ENCODE data around the gene CHP1.
"Not testable (repeated sequence)": the region's sequence is repeated elsewhere in the genome, so short reads cannot be mapped to it uniquely, and the experiment has no call there.

CHP1 gene

GRCh38 chr15:41256577-41257038 is 25.5 kb downstream of the CHP1 start:
- H3K4me1 ChIP-seq (ENCODE audit: control insufficient read depth, insufficient read depth, low read length) = no peaks in the 10 kb centered on the region
- no peaks in the 10 kb centered on the region for H3K9me3 ChIP-seq (ENCODE audit: control insufficient read depth in 2 of 2, low read length in 2 of 2)
- peaks cover 4 to 8% of the 10 kb centered on the region in 2 donors for H3K36me3 ChIP-seq (ENCODE audit: control insufficient read depth in 2 of 2, insufficient read depth in 2 of 2, low read length in 2 of 2)
- no peak overlapping the region for H3K4me3 ChIP-seq (ENCODE audit: low read length in 2 of 2)
- no peaks in the 10 kb centered on the region for H3K27me3 ChIP-seq (ENCODE audit: control insufficient read depth in 1 of 2, insufficient read depth in 2 of 2, low read length in 2 of 2)
- no peak overlapping the region for H3K9ac ChIP-seq (ENCODE audit: low read length in 2 of 2)
- no peak overlapping the region for H3K27ac ChIP-seq (ENCODE audit: low read length)

DNA sequence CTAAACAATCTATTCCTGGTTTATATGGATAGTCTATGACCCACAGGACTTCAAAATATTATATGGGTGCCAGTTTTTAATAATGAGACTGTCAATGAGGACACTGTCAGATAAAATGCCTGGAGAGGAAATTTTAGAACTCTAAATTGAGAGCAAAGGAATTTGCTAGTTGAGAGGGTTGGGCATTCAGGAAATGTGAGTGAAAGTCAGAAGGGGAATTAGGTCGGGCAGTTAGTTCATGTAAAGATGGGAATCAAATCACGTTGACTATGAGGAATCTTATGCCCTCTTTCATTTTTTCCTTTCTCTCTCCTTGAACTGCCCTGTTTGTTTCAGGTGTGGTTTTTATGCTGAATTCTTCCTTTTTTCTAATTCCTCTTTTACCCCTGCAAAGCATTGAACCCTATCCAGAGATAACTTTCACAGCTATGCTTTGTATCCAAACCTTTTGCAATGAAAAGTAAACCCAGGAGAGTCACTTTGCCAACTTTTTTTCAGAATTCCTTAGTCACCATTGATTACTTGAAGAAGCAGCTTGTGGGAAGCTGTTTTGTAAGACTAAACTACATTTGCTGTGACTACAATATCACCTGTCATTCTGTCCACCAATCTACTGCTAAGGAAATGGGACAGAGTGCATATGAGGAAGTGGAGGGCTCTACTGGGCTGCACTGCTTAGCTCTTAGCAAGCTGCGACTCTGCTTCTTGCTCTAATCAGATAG is 27.8 kb downstream of the CHP1 start:
- Histone ChIP-seq H3K9ac (ENCODE audit: low read length in 2 of 2) (no peak overlapping the region), H3K4me1 (ENCODE audit: control insufficient read depth, insufficient read depth, low read length) (no peaks in the 10 kb centered on the region), H3K27me3 (ENCODE audit: control insufficient read depth in 1 of 2, insufficient read depth in 2 of 2, low read length in 2 of 2) (no peaks in the 10 kb centered on the region), H3K27ac (ENCODE audit: low read length) (no peak overlapping the region), H3K36me3 (ENCODE audit: control insufficient read depth in 2 of 2, insufficient read depth in 2 of 2, low read length in 2 of 2) (peaks cover 12 to 14% of the 10 kb centered on the region in 2 donors), H3K4me3 (ENCODE audit: low read length in 2 of 2) (no peak overlapping the region), H3K9me3 (ENCODE audit: control insufficient read depth in 2 of 2, low read length in 2 of 2) (no peaks in the 10 kb centered on the region)

DNA sequence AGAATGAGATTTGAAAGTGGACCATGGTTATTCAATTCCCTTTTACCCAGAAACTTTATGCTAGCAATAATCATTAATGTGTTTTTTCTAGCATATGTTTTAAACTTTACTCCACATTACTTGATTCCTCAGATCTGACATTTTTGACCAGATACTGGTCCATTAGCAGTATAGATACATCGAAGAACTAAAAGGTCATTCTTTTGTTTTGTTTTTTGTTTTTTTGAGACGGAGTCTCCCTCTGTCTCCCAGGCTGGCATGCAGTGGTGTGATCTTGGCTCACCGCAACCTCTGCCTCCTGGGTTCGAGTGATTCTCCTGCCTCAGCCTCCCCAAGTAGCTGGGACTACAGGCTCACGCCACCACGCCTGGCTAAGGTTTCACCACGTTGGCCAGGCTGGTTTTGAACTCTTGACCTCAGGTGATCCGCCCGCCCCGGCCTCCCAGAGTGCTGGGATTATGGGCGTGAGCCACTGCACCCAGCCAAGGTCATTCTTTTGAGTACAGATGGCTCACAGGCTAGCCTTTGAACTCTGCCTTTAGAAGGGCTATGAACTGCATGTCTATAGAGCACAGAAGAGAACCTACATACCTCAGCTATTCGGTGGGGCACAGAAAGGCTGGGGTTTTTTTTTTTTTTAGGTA is 28.6 kb downstream of the CHP1 start:
- Histone ChIP-seq H3K9ac (ENCODE audit: low read length in 2 of 2) (no peak overlapping the region), H3K27me3 (ENCODE audit: control insufficient read depth in 1 of 2, insufficient read depth in 2 of 2, low read length in 2 of 2) (no peaks in the 10 kb centered on the region), H3K4me1 (ENCODE audit: control insufficient read depth, insufficient read depth, low read length) (no peaks in the 10 kb centered on the region), H3K36me3 (ENCODE audit: control insufficient read depth in 2 of 2, insufficient read depth in 2 of 2, low read length in 2 of 2) (peaks cover 17 to 19% of the 10 kb centered on the region in 2 donors), H3K4me3 (ENCODE audit: low read length in 2 of 2) (no peak overlapping the region), H3K9me3 (ENCODE audit: control insufficient read depth in 2 of 2, low read length in 2 of 2) (no peaks in the 10 kb centered on the region), H3K27ac (ENCODE audit: low read length) (no peak overlapping the region)

GRCh38 chr15:41260924-41261323 is 29.9 kb downstream of the CHP1 start:
- H3K4me3 ChIP-seq (ENCODE audit: low read length in 2 of 2); H3K9ac ChIP-seq (ENCODE audit: low read length in 2 of 2); H3K4me1 ChIP-seq (ENCODE audit: control insufficient read depth, insufficient read depth, low read length); H3K27me3 ChIP-seq (ENCODE audit: control insufficient read depth in 1 of 2, insufficient read depth in 2 of 2, low read length in 2 of 2); H3K9me3 ChIP-seq (ENCODE audit: control insufficient read depth in 2 of 2, low read length in 2 of 2); H3K27ac ChIP-seq (ENCODE audit: low read length): not testable (repeated sequence)
- H3K36me3 ChIP-seq (ENCODE audit: control insufficient read depth in 2 of 2, insufficient read depth in 2 of 2, low read length in 2 of 2) = peaks cover 17 to 25% of the 10 kb centered on the region in 2 donors

- H3K4me3 ChIP-seq (ENCODE audit: low read length in 2 of 2) = no peak overlapping the region
- H3K36me3 ChIP-seq (ENCODE audit: control insufficient read depth in 2 of 2, insufficient read depth in 2 of 2, low read length in 2 of 2) = peaks cover 17 to 23% of the 10 kb centered on the region in 2 donors
- H3K9me3 ChIP-seq (ENCODE audit: control insufficient read depth in 2 of 2, low read length in 2 of 2) = no peaks in the 10 kb centered on the region
- no peak overlapping the region for H3K27ac ChIP-seq (ENCODE audit: low read length)
- no peaks in the 10 kb centered on the region for H3K27me3 ChIP-seq (ENCODE audit: control insufficient read depth in 1 of 2, insufficient read depth in 2 of 2, low read length in 2 of 2)
- H3K4me1 ChIP-seq (ENCODE audit: control insufficient read depth, insufficient read depth, low read length) = no peaks in the 10 kb centered on the region
- no peak overlapping the region for H3K9ac ChIP-seq (ENCODE audit: low read length in 2 of 2)
Observed at GRCh38 chr15:41262571-41262970, 31.5 kb downstream of the CHP1 start.

GRCh38 chr15:41263891-41264351 is 32.9 kb downstream of the CHP1 start:
- H3K4me3 ChIP-seq (ENCODE audit: low read length in 2 of 2) = no peak overlapping the region
- no peak overlapping the region for H3K27ac ChIP-seq (ENCODE audit: low read length)
- H3K36me3 ChIP-seq (ENCODE audit: control insufficient read depth in 2 of 2, insufficient read depth in 2 of 2, low read length in 2 of 2) = peaks cover 13 to 16% of the 10 kb centered on the region in 2 donors
- no peaks in the 10 kb centered on the region for H3K4me1 ChIP-seq (ENCODE audit: control insufficient read depth, insufficient read depth, low read length)
- no peak overlapping the region for H3K9ac ChIP-seq (ENCODE audit: low read length in 2 of 2)
- H3K27me3 ChIP-seq (ENCODE audit: control insufficient read depth in 1 of 2, insufficient read depth in 2 of 2, low read length in 2 of 2) = no peaks in the 10 kb centered on the region
- H3K9me3 ChIP-seq (ENCODE audit: control insufficient read depth in 2 of 2, low read length in 2 of 2) = no peaks in the 10 kb centered on the region

GRCh38 chr15:41269887-41270286 is 38.8 kb downstream of the CHP1 start:
- Histone ChIP-seq H3K9me3 (ENCODE audit: control insufficient read depth in 2 of 2, low read length in 2 of 2) (no peaks in the 10 kb centered on the region), H3K27ac (ENCODE audit: low read length) (no peak overlapping the region), H3K36me3 (ENCODE audit: control insufficient read depth in 2 of 2, insufficient read depth in 2 of 2, low read length in 2 of 2) (peaks cover 13 to 16% of the 10 kb centered on the region in 2 donors), H3K4me1 (ENCODE audit: control insufficient read depth, insufficient read depth, low read length) (no peaks in the 10 kb centered on the region), H3K9ac (ENCODE audit: low read length in 2 of 2) (no peak overlapping the region), H3K27me3 (ENCODE audit: control insufficient read depth in 1 of 2, insufficient read depth in 2 of 2, low read length in 2 of 2) (no peaks in the 10 kb centered on the region), H3K4me3 (ENCODE audit: low read length in 2 of 2) (no peak overlapping the region)

DNA sequence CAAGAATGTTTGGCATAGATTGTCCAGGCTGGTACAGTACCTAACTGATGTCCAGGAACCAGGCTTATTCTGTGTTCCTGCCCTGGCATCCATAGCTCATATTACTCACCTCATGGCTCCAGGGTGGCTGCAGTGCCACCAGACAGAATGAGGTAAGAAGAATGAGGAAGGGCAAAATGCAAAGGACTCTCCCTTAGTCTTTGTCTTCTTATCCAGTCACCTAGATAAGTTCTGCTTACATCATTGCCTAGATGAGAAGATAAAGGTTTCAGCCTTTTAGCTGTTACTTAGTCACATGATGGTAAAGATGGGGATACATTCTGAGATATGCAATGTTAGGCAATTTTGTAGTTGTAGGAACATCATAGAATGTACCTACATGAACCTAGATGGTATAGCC is 45.8 kb downstream of the CHP1 start:
- no peak overlapping the region for H3K9ac ChIP-seq (ENCODE audit: low read length in 2 of 2)
- no peaks in the 10 kb centered on the region for H3K27me3 ChIP-seq (ENCODE audit: control insufficient read depth in 1 of 2, insufficient read depth in 2 of 2, low read length in 2 of 2)
- no peak overlapping the region for H3K27ac ChIP-seq (ENCODE audit: low read length)
- peaks cover 15 to 22% of the 10 kb centered on the region in 2 donors for H3K36me3 ChIP-seq (ENCODE audit: control insufficient read depth in 2 of 2, insufficient read depth in 2 of 2, low read length in 2 of 2)
- H3K9me3 ChIP-seq (ENCODE audit: control insufficient read depth in 2 of 2, low read length in 2 of 2) = no peaks in the 10 kb centered on the region
- no peaks in the 10 kb centered on the region for H3K4me1 ChIP-seq (ENCODE audit: control insufficient read depth, insufficient read depth, low read length)
- H3K4me3 ChIP-seq (ENCODE audit: low read length in 2 of 2) = no peak overlapping the region

DNA sequence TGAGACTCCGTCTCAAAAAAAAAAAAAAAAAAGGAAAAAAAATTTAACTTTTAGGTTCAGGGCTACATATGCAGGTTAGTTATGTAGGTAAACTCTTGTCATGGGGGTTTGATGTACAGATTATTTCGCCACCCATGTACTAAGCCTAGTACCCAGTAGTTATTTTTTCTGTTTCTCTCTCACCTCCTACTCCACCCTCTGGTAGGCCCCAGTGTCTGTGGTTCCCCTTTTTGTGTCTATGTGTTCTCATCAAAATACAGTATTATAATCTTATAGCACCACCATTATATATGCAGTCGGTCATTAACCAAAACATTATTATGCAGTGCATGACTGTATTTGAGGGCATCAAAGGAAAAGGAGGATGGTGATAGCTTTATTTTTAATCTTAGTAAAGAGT is 47.3 kb downstream of the CHP1 start:
- no peak overlapping the region for H3K4me3 ChIP-seq (ENCODE audit: low read length in 2 of 2)
- no peak overlapping the region for H3K9ac ChIP-seq (ENCODE audit: low read length in 2 of 2)
- H3K9me3 ChIP-seq (ENCODE audit: control insufficient read depth in 2 of 2, low read length in 2 of 2) = no peaks in the 10 kb centered on the region
- peaks cover 15 to 20% of the 10 kb centered on the region in 2 donors for H3K36me3 ChIP-seq (ENCODE audit: control insufficient read depth in 2 of 2, insufficient read depth in 2 of 2, low read length in 2 of 2)
- H3K27me3 ChIP-seq (ENCODE audit: control insufficient read depth in 1 of 2, insufficient read depth in 2 of 2, low read length in 2 of 2) = no peaks in the 10 kb centered on the region
- no peak overlapping the region for H3K27ac ChIP-seq (ENCODE audit: low read length)
- no peaks in the 10 kb centered on the region for H3K4me1 ChIP-seq (ENCODE audit: control insufficient read depth, insufficient read depth, low read length)

- Histone ChIP-seq H3K27me3 (ENCODE audit: control insufficient read depth in 1 of 2, insufficient read depth in 2 of 2, low read length in 2 of 2) (no peaks in the 10 kb centered on the region), H3K36me3 (ENCODE audit: control insufficient read depth in 2 of 2, insufficient read depth in 2 of 2, low read length in 2 of 2) (peaks cover 12 to 16% of the 10 kb centered on the region in 2 donors), H3K4me3 (ENCODE audit: low read length in 2 of 2) (no peak overlapping the region), H3K27ac (ENCODE audit: low read length) (no peak overlapping the region), H3K4me1 (ENCODE audit: control insufficient read depth, insufficient read depth, low read length) (no peaks in the 10 kb centered on the region), H3K9ac (ENCODE audit: low read length in 2 of 2) (no peak overlapping the region), H3K9me3 (ENCODE audit: control insufficient read depth in 2 of 2, low read length in 2 of 2) (no peaks in the 10 kb centered on the region)
Observed at GRCh38 chr15:41279535-41280283, 48.6 kb downstream of the CHP1 start.
